Stomach (tissue), 4 donors: Measurements from ENCODE around the gene SMIM38.

Experiments used
- EP300 ChIP-seq: sonication (generic); formaldehyde crosslinking; IDR thresholded peaks from one replicate; pipeline ENCODE4 v1.6.1; 2017; ENCODE audit warnings: antibody characterized with exemption
- TF ChIP-seq, protein P1 (sequence below), 7 experiments: fragments of 450-650 bp in 4 of 7; fragments of 200-600 bp in 3 of 7; sonication (generic) in 3 of 7; IDR thresholded peaks; one replicate each; pipeline ENCODE4 v1.5.1; 2016 to 2019; ENCODE audit warnings: antibody characterized with exemption in 7 of 7, control low read depth in 2 of 7, mild to moderate bottlenecking in 1 of 7

DNA sequence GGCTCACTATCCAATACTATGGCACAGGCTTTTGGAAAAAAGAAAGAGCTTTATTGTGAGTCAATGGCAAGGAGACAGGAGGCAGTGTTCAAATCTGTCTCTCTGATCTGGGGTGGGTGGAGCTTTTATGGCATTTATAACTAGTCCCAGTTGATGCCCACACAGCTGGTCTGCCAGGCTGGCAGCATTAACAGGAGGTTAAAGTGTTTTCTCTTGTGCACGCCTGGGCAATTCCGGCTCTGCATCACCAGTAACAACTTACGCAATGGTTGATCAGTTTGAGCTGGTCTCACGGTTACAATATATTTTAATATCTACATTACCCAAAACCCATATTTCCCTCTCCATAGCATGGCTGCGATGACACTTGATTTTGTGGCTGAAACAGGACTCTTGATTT, 15.1 kb upstream of the SMIM38 start:
- TF ChIP-seq, protein P1, sequence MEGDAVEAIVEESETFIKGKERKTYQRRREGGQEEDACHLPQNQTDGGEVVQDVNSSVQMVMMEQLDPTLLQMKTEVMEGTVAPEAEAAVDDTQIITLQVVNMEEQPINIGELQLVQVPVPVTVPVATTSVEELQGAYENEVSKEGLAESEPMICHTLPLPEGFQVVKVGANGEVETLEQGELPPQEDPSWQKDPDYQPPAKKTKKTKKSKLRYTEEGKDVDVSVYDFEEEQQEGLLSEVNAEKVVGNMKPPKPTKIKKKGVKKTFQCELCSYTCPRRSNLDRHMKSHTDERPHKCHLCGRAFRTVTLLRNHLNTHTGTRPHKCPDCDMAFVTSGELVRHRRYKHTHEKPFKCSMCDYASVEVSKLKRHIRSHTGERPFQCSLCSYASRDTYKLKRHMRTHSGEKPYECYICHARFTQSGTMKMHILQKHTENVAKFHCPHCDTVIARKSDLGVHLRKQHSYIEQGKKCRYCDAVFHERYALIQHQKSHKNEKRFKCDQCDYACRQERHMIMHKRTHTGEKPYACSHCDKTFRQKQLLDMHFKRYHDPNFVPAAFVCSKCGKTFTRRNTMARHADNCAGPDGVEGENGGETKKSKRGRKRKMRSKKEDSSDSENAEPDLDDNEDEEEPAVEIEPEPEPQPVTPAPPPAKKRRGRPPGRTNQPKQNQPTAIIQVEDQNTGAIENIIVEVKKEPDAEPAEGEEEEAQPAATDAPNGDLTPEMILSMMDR (IDR thresholded peaks at IDR 0.05) = no peak
- TF ChIP-seq EP300 = no peak
